ENCODE data around the gene PIMREG.
A peak's percentile ranks its signal among the peaks of the same experiment; 100 is the strongest.

The PIMREG gene

GRCh38 chr17:6443692-6444570, at the start of gene PIMREG:
PIMREG (plus strand) TSS chr17:6444455; CDS start chr17:6445111, 656 bp downstream.
- Histone ChIP-seq H3K4me1 (ENCODE audit: control insufficient read depth, insufficient read depth, low read length) (peaks cover 7% of the 10 kb centered on the region; the same call in 1 of the 2 replicates), H3K4me3 (ENCODE audit: low read length) (peak within 1 kb of the TSS; percentile 84), H3K27ac (ENCODE audit: low read length) (no peak within 1 kb of the TSS), H3K27me3 (ENCODE audit: control insufficient read depth, insufficient read depth, low read length) (no peaks in the 10 kb centered on the region), H3K9me3 (ENCODE audit: control insufficient read depth, insufficient read depth, low read length) (no peaks in the 10 kb centered on the region), H3K36me3 (ENCODE audit: control insufficient read depth, insufficient read depth, low read length) (peaks cover 19% of the 10 kb centered on the region)
- DNase-seq (ENCODE audit: low read depth, low spot score), result no peak
- no CpG with 5 or more reads among the region's 62 CpGs for WGBS (ENCODE audit: insufficient coverage, insufficient read length)

GRCh38 chr17:6398955-6399354, 45.3 kb upstream of the PIMREG start:
- DNase-seq (ENCODE audit: low read depth, low spot score), result no peak
- WGBS (ENCODE audit: insufficient coverage, insufficient read length), result no CpG with 5 or more reads among the region's 2 CpGs
- H3K27me3 ChIP-seq (ENCODE audit: control insufficient read depth, insufficient read depth, low read length), result no peaks in the 10 kb centered on the region
- H3K4me1 ChIP-seq (ENCODE audit: control insufficient read depth, insufficient read depth, low read length), result peaks cover 2% of the 10 kb centered on the region; the same call in 1 of the 2 replicates
- H3K27ac ChIP-seq (ENCODE audit: low read length), result no peak overlapping the region
- H3K4me3 ChIP-seq (ENCODE audit: low read length), result no peak overlapping the region
- no peaks in the 10 kb centered on the region for H3K36me3 ChIP-seq (ENCODE audit: control insufficient read depth, insufficient read depth, low read length)
- no peaks in the 10 kb centered on the region for H3K9me3 ChIP-seq (ENCODE audit: control insufficient read depth, insufficient read depth, low read length)

- H3K27me3 ChIP-seq (ENCODE audit: control insufficient read depth, insufficient read depth, low read length), result no peaks in the 10 kb centered on the region
- no peak overlapping the region for H3K27ac ChIP-seq (ENCODE audit: low read length)
- H3K9me3 ChIP-seq (ENCODE audit: control insufficient read depth, insufficient read depth, low read length), result no peaks in the 10 kb centered on the region
- no CpG with 5 or more reads among the region's 6 CpGs for WGBS (ENCODE audit: insufficient coverage, insufficient read length)
- H3K4me1 ChIP-seq (ENCODE audit: control insufficient read depth, insufficient read depth, low read length), result no peaks in the 10 kb centered on the region
- DNase-seq (ENCODE audit: low read depth, low spot score), result no peak
- H3K4me3 ChIP-seq (ENCODE audit: low read length), result no peak overlapping the region
- no peaks in the 10 kb centered on the region for H3K36me3 ChIP-seq (ENCODE audit: control insufficient read depth, insufficient read depth, low read length)
Observed at GRCh38 chr17:6402258-6402657, 42.0 kb upstream of the PIMREG start.

GRCh38 chr17:6408276-6408675, 36.0 kb upstream of the PIMREG start:
- Histone ChIP-seq H3K4me1 (ENCODE audit: control insufficient read depth, insufficient read depth, low read length) (no peaks in the 10 kb centered on the region; the same call in 1 of the 2 replicates), H3K27ac (ENCODE audit: low read length) (no peak overlapping the region), H3K27me3 (ENCODE audit: control insufficient read depth, insufficient read depth, low read length) (no peaks in the 10 kb centered on the region), H3K9me3 (ENCODE audit: control insufficient read depth, insufficient read depth, low read length) (no peaks in the 10 kb centered on the region), H3K4me3 (ENCODE audit: low read length) (no peak overlapping the region), H3K36me3 (ENCODE audit: control insufficient read depth, insufficient read depth, low read length) (no peaks in the 10 kb centered on the region)
- no peak for DNase-seq (ENCODE audit: low read depth, low spot score)
- WGBS (ENCODE audit: insufficient coverage, insufficient read length), result no CpG with 5 or more reads among the region's 6 CpGs

- Histone ChIP-seq H3K27me3 (ENCODE audit: control insufficient read depth, insufficient read depth, low read length) (no peaks in the 10 kb centered on the region), H3K4me3 (ENCODE audit: low read length) (no peak overlapping the region), H3K36me3 (ENCODE audit: control insufficient read depth, insufficient read depth, low read length) (no peaks in the 10 kb centered on the region), H3K27ac (ENCODE audit: low read length) (no peak overlapping the region), H3K4me1 (ENCODE audit: control insufficient read depth, insufficient read depth, low read length) (no peaks in the 10 kb centered on the region; the same call in 1 of the 2 replicates), H3K9me3 (ENCODE audit: control insufficient read depth, insufficient read depth, low read length) (no peaks in the 10 kb centered on the region)
- no peak for DNase-seq (ENCODE audit: low read depth, low spot score)
- no CpG with 5 or more reads among the region's 10 CpGs for WGBS (ENCODE audit: insufficient coverage, insufficient read length)
Observed at GRCh38 chr17:6408735-6409134, 35.5 kb upstream of the PIMREG start.

GRCh38 chr17:6413065-6413464, 31.2 kb upstream of the PIMREG start:
- Histone ChIP-seq H3K27ac (ENCODE audit: low read length) (no peak overlapping the region), H3K4me3 (ENCODE audit: low read length) (no peak overlapping the region), H3K27me3 (ENCODE audit: control insufficient read depth, insufficient read depth, low read length) (no peaks in the 10 kb centered on the region), H3K36me3 (ENCODE audit: control insufficient read depth, insufficient read depth, low read length) (no peaks in the 10 kb centered on the region), H3K9me3 (ENCODE audit: control insufficient read depth, insufficient read depth, low read length) (no peaks in the 10 kb centered on the region), H3K4me1 (ENCODE audit: control insufficient read depth, insufficient read depth, low read length) (no peaks in the 10 kb centered on the region; the same call in 1 of the 2 replicates)
- no peak for DNase-seq (ENCODE audit: low read depth, low spot score)
- WGBS (ENCODE audit: insufficient coverage, insufficient read length), result no CpG with 5 or more reads among the region's 1 CpG

- no peak for DNase-seq (ENCODE audit: low read depth, low spot score)
- Histone ChIP-seq H3K4me1 (ENCODE audit: control insufficient read depth, insufficient read depth, low read length) (peaks cover 5% of the 10 kb centered on the region), H3K36me3 (ENCODE audit: control insufficient read depth, insufficient read depth, low read length) (no peaks in the 10 kb centered on the region), H3K27me3 (ENCODE audit: control insufficient read depth, insufficient read depth, low read length) (no peaks in the 10 kb centered on the region), H3K9me3 (ENCODE audit: control insufficient read depth, insufficient read depth, low read length) (no peaks in the 10 kb centered on the region), H3K4me3 (ENCODE audit: low read length) (no peak overlapping the region), H3K27ac (ENCODE audit: low read length) (no peak overlapping the region)
- no CpG with 5 or more reads among the region's 8 CpGs for WGBS (ENCODE audit: insufficient coverage, insufficient read length)
Observed at GRCh38 chr17:6415616-6416015, 28.6 kb upstream of the PIMREG start.

GRCh38 chr17:6420173-6420641, 24.0 kb upstream of the PIMREG start:
- Histone ChIP-seq H3K27me3 (ENCODE audit: control insufficient read depth, insufficient read depth, low read length) (no peaks in the 10 kb centered on the region), H3K27ac (ENCODE audit: low read length) (no peak overlapping the region)

GRCh38 chr17:6421700-6422604, 22.3 kb upstream of the PIMREG start:
- Histone ChIP-seq H3K27ac (ENCODE audit: low read length) (no peak overlapping the region), H3K27me3 (ENCODE audit: control insufficient read depth, insufficient read depth, low read length) (no peaks in the 10 kb centered on the region), H3K9me3 (ENCODE audit: control insufficient read depth, insufficient read depth, low read length) (no peaks in the 10 kb centered on the region), H3K4me1 (ENCODE audit: control insufficient read depth, insufficient read depth, low read length) (peaks cover 5% of the 10 kb centered on the region), H3K36me3 (ENCODE audit: control insufficient read depth, insufficient read depth, low read length) (peaks cover 3% of the 10 kb centered on the region; the same call in 1 of the 2 replicates), H3K4me3 (ENCODE audit: low read length) (no peak overlapping the region)
- WGBS (ENCODE audit: insufficient coverage, insufficient read length), result no CpG with 5 or more reads among the region's 13 CpGs
- DNase-seq (ENCODE audit: low read depth, low spot score), result no peak

More at GRCh38 chr17:6420173-6420641, 24.0 kb upstream of the PIMREG start:
- no peak overlapping the region for H3K4me3 ChIP-seq (ENCODE audit: low read length)
- DNase-seq (ENCODE audit: low read depth, low spot score), result no peak
- WGBS (ENCODE audit: insufficient coverage, insufficient read length), result no CpG with 5 or more reads among the region's 13 CpGs
- no peaks in the 10 kb centered on the region for H3K36me3 ChIP-seq (ENCODE audit: control insufficient read depth, insufficient read depth, low read length)
- H3K4me1 ChIP-seq (ENCODE audit: control insufficient read depth, insufficient read depth, low read length), result peaks cover 5% of the 10 kb centered on the region
- H3K9me3 ChIP-seq (ENCODE audit: control insufficient read depth, insufficient read depth, low read length), result no peaks in the 10 kb centered on the region

- no peak overlapping the region for H3K4me3 ChIP-seq (ENCODE audit: low read length)
- H3K27ac ChIP-seq (ENCODE audit: low read length), result no peak overlapping the region
- no CpG with 5 or more reads among the region's 13 CpGs for WGBS (ENCODE audit: insufficient coverage, insufficient read length)
- no peak for DNase-seq (ENCODE audit: low read depth, low spot score)
- H3K9me3 ChIP-seq (ENCODE audit: control insufficient read depth, insufficient read depth, low read length), result no peaks in the 10 kb centered on the region
- no peaks in the 10 kb centered on the region for H3K27me3 ChIP-seq (ENCODE audit: control insufficient read depth, insufficient read depth, low read length)
- peaks cover 3% of the 10 kb centered on the region; the same call in 1 of the 2 replicates for H3K36me3 ChIP-seq (ENCODE audit: control insufficient read depth, insufficient read depth, low read length)
- peaks cover 5% of the 10 kb centered on the region for H3K4me1 ChIP-seq (ENCODE audit: control insufficient read depth, insufficient read depth, low read length)
Observed at GRCh38 chr17:6422654-6423241, 21.5 kb upstream of the PIMREG start.
